ENCODE measurements around the gene SLCO1C1.
A peak's percentile ranks its signal among the peaks of the same experiment; 100 is the strongest.

Gene SLCO1C1

GRCh38 chr12:20696181-20696905, 1.2 kb downstream of the SLCO1C1 start:
- no peaks in the 10 kb centered on the region for H3K27me3 Mint-ChIP-seq (ENCODE audit: low read depth)

GRCh38 chr12:20701106-20701505, 6.0 kb downstream of the SLCO1C1 start:
- no peak overlapping the region for H3K4me3 Mint-ChIP-seq
- H3K27ac Mint-ChIP-seq = no peak overlapping the region
- no peak for TF ChIP-seq CTCF (IDR thresholded peaks at IDR 0.05; ENCODE audit: unreplicated experiment in 3 of 3)

More at GRCh38 chr12:20696181-20696905, 1.2 kb downstream of the SLCO1C1 start:
- H3K36me3 Mint-ChIP-seq (ENCODE audit: low read depth) = no peaks in the 10 kb centered on the region
- no peak overlapping the region for H3K4me3 Mint-ChIP-seq
- no peak overlapping the region for H3K27ac Mint-ChIP-seq
- H3K9me3 Mint-ChIP-seq = no peaks in the 10 kb centered on the region
- no peaks in the 10 kb centered on the region for H3K4me1 Mint-ChIP-seq
- TF ChIP-seq CTCF (IDR thresholded peaks at IDR 0.05; ENCODE audit: unreplicated experiment in 3 of 3) = no peak

GRCh38 chr12:20704860-20705259, 9.7 kb downstream of the SLCO1C1 start:
- Mint-ChIP-seq H3K27me3 (ENCODE audit: low read depth) (no peaks in the 10 kb centered on the region), H3K4me3 (no peak overlapping the region), H3K4me1 (no peaks in the 10 kb centered on the region), H3K27ac (no peak overlapping the region), H3K9me3 (no peaks in the 10 kb centered on the region), H3K36me3 (ENCODE audit: low read depth) (no peaks in the 10 kb centered on the region)
- no peak for TF ChIP-seq CTCF (IDR thresholded peaks at IDR 0.05; ENCODE audit: unreplicated experiment in 3 of 3)

More at GRCh38 chr12:20701106-20701505, 6.0 kb downstream of the SLCO1C1 start:
- Mint-ChIP-seq H3K4me1 (no peaks in the 10 kb centered on the region), H3K36me3 (ENCODE audit: low read depth) (no peaks in the 10 kb centered on the region), H3K9me3 (no peaks in the 10 kb centered on the region), H3K27me3 (ENCODE audit: low read depth) (no peaks in the 10 kb centered on the region)

- H3K4me3 Mint-ChIP-seq = no peak overlapping the region
- H3K36me3 Mint-ChIP-seq (ENCODE audit: low read depth) = no peaks in the 10 kb centered on the region
- no peaks in the 10 kb centered on the region for H3K9me3 Mint-ChIP-seq
- no peaks in the 10 kb centered on the region for H3K4me1 Mint-ChIP-seq
- no peaks in the 10 kb centered on the region for H3K27me3 Mint-ChIP-seq (ENCODE audit: low read depth)
- no peak overlapping the region for H3K27ac Mint-ChIP-seq
- TF ChIP-seq CTCF (IDR thresholded peaks at IDR 0.05; ENCODE audit: unreplicated experiment in 3 of 3) = no peak
Observed at GRCh38 chr12:20711846-20712245, 16.7 kb downstream of the SLCO1C1 start.

- Mint-ChIP-seq H3K36me3 (ENCODE audit: low read depth) (no peaks in the 10 kb centered on the region), H3K4me3 (no peak overlapping the region), H3K27ac (peak overlapping the region in 2 of 3 experiments; percentile 19 to 56), H3K9me3 (no peaks in the 10 kb centered on the region), H3K27me3 (ENCODE audit: low read depth) (no peaks in the 10 kb centered on the region), H3K4me1 (no peaks in the 10 kb centered on the region)
- no peak for TF ChIP-seq CTCF (IDR thresholded peaks at IDR 0.05; ENCODE audit: unreplicated experiment in 3 of 3)
Observed at GRCh38 chr12:20716037-20716436, 20.9 kb downstream of the SLCO1C1 start.

GRCh38 chr12:20716985-20717384, 21.9 kb downstream of the SLCO1C1 start:
- Mint-ChIP-seq H3K4me3 (no peak overlapping the region), H3K27me3 (ENCODE audit: low read depth) (no peaks in the 10 kb centered on the region), H3K27ac (no peak overlapping the region), H3K36me3 (ENCODE audit: low read depth) (no peaks in the 10 kb centered on the region), H3K4me1 (no peaks in the 10 kb centered on the region), H3K9me3 (no peaks in the 10 kb centered on the region)
- TF ChIP-seq CTCF (IDR thresholded peaks at IDR 0.05; ENCODE audit: unreplicated experiment in 3 of 3) = no peak
